ENCODE measurements around the gene ZDHHC17. TPM values are rescaled to one million over a fixed set of nuclear protein-coding genes. Genes with fewer than 3 reads are reported as not detected.

ZDHHC17 gene
- total and polyA plus RNA-seq, 2 donors from 2014 or later, result 7.7 to 39.5 TPM

- no peak overlapping the region for H3K9ac ChIP-seq (ENCODE audit: low read length in 3 of 3)
- DNase-seq (no peak), FAIRE-seq (no peak)
- H3K4me1 ChIP-seq (ENCODE audit: control insufficient read depth in 2 of 3, insufficient read depth in 2 of 3, low read depth in 1 of 3, low read length in 3 of 3), result no peaks in the 10 kb centered on the region
- intact Hi-C loops (cut with DNase I), result no loop called here
- no peaks in the 10 kb centered on the region for H3K27me3 ChIP-seq (ENCODE audit: control insufficient read depth, insufficient read depth, low read length)
- no peak for TF ChIP-seq CTCF (IDR thresholded peaks at IDR 0.05; ENCODE audit: borderline replicate concordance, extremely low read depth, insufficient read depth)
- H3K27ac ChIP-seq (ENCODE audit: low read depth in 2 of 2, low read length in 2 of 2), result no peak overlapping the region
- no peaks in the 10 kb centered on the region for H3K9me3 ChIP-seq (ENCODE audit: control insufficient read depth in 2 of 3, insufficient read depth in 1 of 3, low read length in 3 of 3)
- no peaks in the 10 kb centered on the region for H3K36me3 ChIP-seq (ENCODE audit: control insufficient read depth in 2 of 3, insufficient read depth in 3 of 3, low read length in 3 of 3)
- no peak overlapping the region for H3K4me3 ChIP-seq (ENCODE audit: low read length in 3 of 3)
These were observed 18.6 kb upstream of the ZDHHC17 start for GRCh38 chr12:76745343-76745742.

GRCh38 chr12:76746516-76746915 is 17.4 kb upstream of the ZDHHC17 start:
- Histone ChIP-seq H3K27ac (ENCODE audit: low read depth in 2 of 2, low read length in 2 of 2) (no peak overlapping the region), H3K27me3 (ENCODE audit: control insufficient read depth, insufficient read depth, low read length) (no peaks in the 10 kb centered on the region), H3K9me3 (ENCODE audit: control insufficient read depth in 2 of 3, insufficient read depth in 1 of 3, low read length in 3 of 3) (no peaks in the 10 kb centered on the region), H3K4me1 (ENCODE audit: control insufficient read depth in 2 of 3, insufficient read depth in 2 of 3, low read depth in 1 of 3, low read length in 3 of 3) (no peaks in the 10 kb centered on the region), H3K36me3 (ENCODE audit: control insufficient read depth in 2 of 3, insufficient read depth in 3 of 3, low read length in 3 of 3) (no peaks in the 10 kb centered on the region), H3K9ac (ENCODE audit: low read length in 3 of 3) (no peak overlapping the region), H3K4me3 (ENCODE audit: low read length in 3 of 3) (no peak overlapping the region)
- FAIRE-seq (no peak), DNase-seq (no peak)
- intact Hi-C loops (cut with DNase I), result no loop called here
- no peak for TF ChIP-seq CTCF (IDR thresholded peaks at IDR 0.05; ENCODE audit: borderline replicate concordance, extremely low read depth, insufficient read depth)

GRCh38 chr12:76747245-76747644 is 16.7 kb upstream of the ZDHHC17 start:
- no peak for FAIRE-seq
- no peaks in the 10 kb centered on the region for H3K36me3 ChIP-seq (ENCODE audit: control insufficient read depth in 2 of 3, insufficient read depth in 3 of 3, low read length in 3 of 3)
- no peak overlapping the region for H3K4me3 ChIP-seq (ENCODE audit: low read length in 3 of 3)
- no peak overlapping the region for H3K27ac ChIP-seq (ENCODE audit: low read depth in 2 of 2, low read length in 2 of 2)
- DNase-seq, result no peak
- no peak overlapping the region for H3K9ac ChIP-seq (ENCODE audit: low read length in 3 of 3)
- H3K27me3 ChIP-seq (ENCODE audit: control insufficient read depth, insufficient read depth, low read length), result no peaks in the 10 kb centered on the region
- H3K4me1 ChIP-seq (ENCODE audit: control insufficient read depth in 2 of 3, insufficient read depth in 2 of 3, low read depth in 1 of 3, low read length in 3 of 3), result no peaks in the 10 kb centered on the region
- no peak for TF ChIP-seq CTCF (IDR thresholded peaks at IDR 0.05; ENCODE audit: borderline replicate concordance, extremely low read depth, insufficient read depth)
- H3K9me3 ChIP-seq (ENCODE audit: control insufficient read depth in 2 of 3, insufficient read depth in 1 of 3, low read length in 3 of 3), result no peaks in the 10 kb centered on the region
- intact Hi-C loops (cut with DNase I), result no loop called here

- no peak overlapping the region for H3K4me3 ChIP-seq (ENCODE audit: low read length in 3 of 3)
- no peak overlapping the region for H3K9ac ChIP-seq (ENCODE audit: low read length in 3 of 3)
- intact Hi-C loops (cut with DNase I), result no loop called here
- no peaks in the 10 kb centered on the region for H3K36me3 ChIP-seq (ENCODE audit: control insufficient read depth in 2 of 3, insufficient read depth in 3 of 3, low read length in 3 of 3)
- H3K27ac ChIP-seq (ENCODE audit: low read depth in 2 of 2, low read length in 2 of 2), result no peak overlapping the region
- no peak for TF ChIP-seq CTCF (IDR thresholded peaks at IDR 0.05; ENCODE audit: borderline replicate concordance, extremely low read depth, insufficient read depth)
- H3K27me3 ChIP-seq (ENCODE audit: control insufficient read depth, insufficient read depth, low read length), result no peaks in the 10 kb centered on the region
- H3K9me3 ChIP-seq (ENCODE audit: control insufficient read depth in 2 of 3, insufficient read depth in 1 of 3, low read length in 3 of 3), result no peaks in the 10 kb centered on the region
- FAIRE-seq (no peak), DNase-seq (no peak)
- no peaks in the 10 kb centered on the region for H3K4me1 ChIP-seq (ENCODE audit: control insufficient read depth in 2 of 3, insufficient read depth in 2 of 3, low read depth in 1 of 3, low read length in 3 of 3)
These were observed 8.0 kb upstream of the ZDHHC17 start for GRCh38 chr12:76755829-76756379.
